Type B pancreatic cell (in vitro differentiated cells): ENCODE data around the gene LASP1NB.

Source experiments
- DNase-seq: peaks from one replicate; pipeline ENCODE4 v3.0.0; 2021; ENCODE audit warnings: mixed read lengths; ENCODE audit not compliant: unreplicated experiment; ENCODE audit errors: extremely low spot score
- H3K27ac Mint-ChIP-seq: 2 replicates; pipeline ENCODE4 v1.8.0; 2021; ENCODE audit warnings: mild to moderate bottlenecking, mixed read lengths
- H3K27me3 Mint-ChIP-seq: 2 replicates; pipeline ENCODE4 v1.8.0; 2021; ENCODE audit warnings: mixed read lengths
- H3K36me3 Mint-ChIP-seq: 2 replicates; pipeline ENCODE4 v1.8.0; 2021; ENCODE audit warnings: mixed read lengths
- H3K4me1 Mint-ChIP-seq: one replicate; pipeline ENCODE4 v1.8.0; 2021; ENCODE audit warnings: mixed read lengths; ENCODE audit not compliant: unreplicated experiment
- H3K4me3 Mint-ChIP-seq: 2 replicates; pipeline ENCODE4 v1.8.0; 2021; ENCODE audit warnings: mild to moderate bottlenecking, mixed read lengths
- H3K9me3 Mint-ChIP-seq: 2 replicates; pipeline ENCODE4 v1.8.0; 2021; ENCODE audit warnings: mixed read lengths
- CTCF ChIP-seq: fragments of 200-600 bp; sonication (generic); conservative IDR thresholded peaks from 2 replicates; pipeline ENCODE4 v1.5.0; 2021; ENCODE audit warnings: antibody characterized with exemption, mild to moderate bottlenecking

The LASP1NB gene

GRCh38 chr17:38897671-38898290 is 27.6 kb upstream of the LASP1NB start:
- no peak for TF ChIP-seq CTCF
- Mint-ChIP-seq H3K4me1 (peaks cover 21% of the 10 kb centered on the region), H3K9me3 (no peaks in the 10 kb centered on the region), H3K4me3 (peak overlapping the region; percentile 5), H3K27ac (peak overlapping the region; percentile 46), H3K36me3 (peaks cover 8% of the 10 kb centered on the region), H3K27me3 (no peaks in the 10 kb centered on the region)
- DNase-seq: no peak

- Mint-ChIP-seq H3K4me1 (peaks cover 21% of the 10 kb centered on the region), H3K4me3 (peak overlapping the region; percentile 5), H3K27ac (peak overlapping the region; percentile 64)
Observed at GRCh38 chr17:38898291-38898679, 27.1 kb upstream of the LASP1NB start.

GRCh38 chr17:38898812-38899348 is 26.5 kb upstream of the LASP1NB start:
- TF ChIP-seq CTCF: no peak
- Mint-ChIP-seq H3K36me3 (peaks cover 17% of the 10 kb centered on the region), H3K4me1 (peaks cover 21% of the 10 kb centered on the region), H3K27ac (peak overlapping the region; percentile 64), H3K9me3 (no peaks in the 10 kb centered on the region), H3K4me3 (no peak overlapping the region), H3K27me3 (no peaks in the 10 kb centered on the region)
- DNase-seq: no peak

More at GRCh38 chr17:38898291-38898679, 27.1 kb upstream of the LASP1NB start:
- H3K27me3 Mint-ChIP-seq: no peaks in the 10 kb centered on the region
- no peak for TF ChIP-seq CTCF
- H3K36me3 Mint-ChIP-seq: peaks cover 12% of the 10 kb centered on the region
- H3K9me3 Mint-ChIP-seq: no peaks in the 10 kb centered on the region
- no peak for DNase-seq

GRCh38 chr17:38899421-38899820 is 26.0 kb upstream of the LASP1NB start:
- Mint-ChIP-seq H3K27ac (no peak overlapping the region), H3K27me3 (no peaks in the 10 kb centered on the region), H3K4me1 (peaks cover 17% of the 10 kb centered on the region), H3K9me3 (no peaks in the 10 kb centered on the region), H3K36me3 (peaks cover 20% of the 10 kb centered on the region), H3K4me3 (no peak overlapping the region)
- no peak for TF ChIP-seq CTCF
- DNase-seq: no peak

GRCh38 chr17:38900978-38901656 is 24.3 kb upstream of the LASP1NB start:
- TF ChIP-seq CTCF: no peak
- Mint-ChIP-seq H3K9me3 (no peaks in the 10 kb centered on the region), H3K27me3 (no peaks in the 10 kb centered on the region), H3K27ac (peak overlapping the region; percentile 66), H3K4me3 (no peak overlapping the region), H3K4me1 (peaks cover 17% of the 10 kb centered on the region), H3K36me3 (peaks cover 20% of the 10 kb centered on the region)
- DNase-seq: no peak
